Effector memory CD4-positive, alpha-beta T cell (primary cell): ENCODE data around the gene ATXN2.
"Not testable (repeated sequence)": the region's sequence is repeated elsewhere in the genome, so short reads cannot be mapped to it uniquely, and the experiment has no call there.

Experiments
- DNase-seq, 3 donors: peaks; one replicate each; pipeline ENCODE4 v3.0.0-alpha.2; 2020
- H3K27ac ChIP-seq: 2 replicates; pipeline ENCODE4 v1.7.0; 2013; ENCODE audit warnings: mild to moderate bottlenecking, low read length, moderate library complexity; ENCODE audit not compliant: insufficient read depth, poor library complexity, severe bottlenecking
- H3K27me3 ChIP-seq: replicated peaks from 2 replicates; pipeline ENCODE4 v1.7.0; 2013; ENCODE audit warnings: mild to moderate bottlenecking, low read length; ENCODE audit not compliant: insufficient read depth, control insufficient read depth, poor library complexity, severe bottlenecking
- H3K36me3 ChIP-seq: 2 replicates; pipeline ENCODE4 v1.7.0; 2013; ENCODE audit warnings: mild to moderate bottlenecking, low read length, moderate library complexity; ENCODE audit not compliant: control insufficient read depth, insufficient read depth
- H3K4me1 ChIP-seq: 2 replicates; pipeline ENCODE4 v1.7.0; 2013; ENCODE audit warnings: low read length, mild to moderate bottlenecking; ENCODE audit not compliant: control insufficient read depth, insufficient read depth, poor library complexity, severe bottlenecking
- H3K4me3 ChIP-seq: 2 replicates; pipeline ENCODE4 v1.7.0; 2013; ENCODE audit warnings: low read length, low read depth, mild to moderate bottlenecking; ENCODE audit not compliant: insufficient read depth, poor library complexity, severe bottlenecking
- H3K9me3 ChIP-seq: 2 replicates; pipeline ENCODE4 v1.7.0; 2013; ENCODE audit warnings: mild to moderate bottlenecking, low read length, moderate library complexity; ENCODE audit not compliant: control insufficient read depth

ATXN2 gene

GRCh38 chr12:111467857-111468241 lies 131.3 kb downstream of the ATXN2 start:
- no peak for DNase-seq
- no peaks in the 10 kb centered on the region for H3K9me3 ChIP-seq
- H3K4me1 ChIP-seq = no peaks in the 10 kb centered on the region
- H3K4me3 ChIP-seq = no peak overlapping the region
- peaks cover 19% of the 10 kb centered on the region for H3K36me3 ChIP-seq
- no peaks in the 10 kb centered on the region for H3K27me3 ChIP-seq
- H3K27ac ChIP-seq = no peak overlapping the region

GRCh38 chr12:111467092-111467856 lies 131.8 kb downstream of the ATXN2 start:
- Histone ChIP-seq H3K27ac (no peak overlapping the region), H3K4me1 (no peaks in the 10 kb centered on the region), H3K27me3 (no peaks in the 10 kb centered on the region), H3K9me3 (no peaks in the 10 kb centered on the region), H3K36me3 (peaks cover 19% of the 10 kb centered on the region), H3K4me3 (no peak overlapping the region)
- no peak for DNase-seq

GRCh38 chr12:111462210-111462769 lies 136.8 kb downstream of the ATXN2 start:
- H3K9me3 ChIP-seq = no peaks in the 10 kb centered on the region
- no peak overlapping the region for H3K27ac ChIP-seq
- H3K4me3 ChIP-seq = no peak overlapping the region
- H3K27me3 ChIP-seq = no peaks in the 10 kb centered on the region
- DNase-seq = no peak
- H3K36me3 ChIP-seq = peaks cover 3% of the 10 kb centered on the region
- no peaks in the 10 kb centered on the region for H3K4me1 ChIP-seq

- H3K4me3 ChIP-seq, H3K9me3 ChIP-seq, H3K27ac ChIP-seq, H3K27me3 ChIP-seq, H3K4me1 ChIP-seq, DNase-seq: not testable (repeated sequence)
- peaks cover 17% of the 10 kb centered on the region for H3K36me3 ChIP-seq
These were observed 139.0 kb downstream of the ATXN2 start for GRCh38 chr12:111460111-111460510.

GRCh38 chr12:111458546-111459172 lies 140.5 kb downstream of the ATXN2 start:
- peaks cover 22% of the 10 kb centered on the region for H3K36me3 ChIP-seq
- no peaks in the 10 kb centered on the region for H3K9me3 ChIP-seq
- no peaks in the 10 kb centered on the region for H3K27me3 ChIP-seq
- no peak overlapping the region for H3K4me3 ChIP-seq
- DNase-seq = no peak
- no peaks in the 10 kb centered on the region for H3K4me1 ChIP-seq
- no peak overlapping the region for H3K27ac ChIP-seq

GRCh38 chr12:111457577-111457976 lies 141.5 kb downstream of the ATXN2 start:
- peaks cover 29% of the 10 kb centered on the region for H3K36me3 ChIP-seq
- H3K4me3 ChIP-seq = no peak overlapping the region
- DNase-seq = no peak
- H3K4me1 ChIP-seq = no peaks in the 10 kb centered on the region
- H3K27me3 ChIP-seq = no peaks in the 10 kb centered on the region
- no peaks in the 10 kb centered on the region for H3K9me3 ChIP-seq
- no peak overlapping the region for H3K27ac ChIP-seq

- Histone ChIP-seq H3K27me3 (no peaks in the 10 kb centered on the region), H3K27ac (no peak overlapping the region), H3K4me3 (no peak overlapping the region), H3K4me1 (no peaks in the 10 kb centered on the region), H3K36me3 (peaks cover 29% of the 10 kb centered on the region), H3K9me3 (no peaks in the 10 kb centered on the region)
- DNase-seq = no peak
These were observed 142.0 kb downstream of the ATXN2 start for GRCh38 chr12:111457071-111457470.

- DNase-seq = no peak
- Histone ChIP-seq H3K27me3 (no peaks in the 10 kb centered on the region), H3K27ac (no peak overlapping the region), H3K9me3 (no peaks in the 10 kb centered on the region), H3K36me3 (peaks cover 28% of the 10 kb centered on the region), H3K4me3 (no peak overlapping the region), H3K4me1 (peaks cover 6% of the 10 kb centered on the region)
These were observed 143.4 kb downstream of the ATXN2 start for GRCh38 chr12:111455448-111456320.

GRCh38 chr12:111454716-111455447 lies 144.2 kb downstream of the ATXN2 start:
- Histone ChIP-seq H3K4me1 (peaks cover 12% of the 10 kb centered on the region), H3K36me3 (peaks cover 34% of the 10 kb centered on the region), H3K4me3 (no peak overlapping the region), H3K9me3 (no peaks in the 10 kb centered on the region), H3K27me3 (no peaks in the 10 kb centered on the region), H3K27ac (no peak overlapping the region)
- no peak for DNase-seq
